Mucosa of descending colon (tissue), 3 donors: ENCODE measurements around the gene CASKIN1. TPM values are rescaled to one million over a fixed set of nuclear protein-coding genes. Genes with fewer than 3 reads are reported as not detected.

Experiments
- ATAC-seq: fragments of 200-7000 bp; cut with Tn5 transposase; one replicate; pipeline ENCODE4 v1.9.1; 2020; ENCODE audit warnings: mild to moderate bottlenecking, moderate library complexity
- DNase-seq, 3 donors: peaks; one replicate each; pipeline ENCODE4 v3.0.0-alpha.2; 2020
- H3K36me3 ChIP-seq: fragments of 200-600 bp; one replicate; pipeline ENCODE4 v1.8.0; 2021; ENCODE audit warnings: low read depth, mild to moderate bottlenecking
- H3K4me1 ChIP-seq: fragments of 200-600 bp; one replicate; pipeline ENCODE4 v1.8.0; 2021; ENCODE audit warnings: low read depth, mild to moderate bottlenecking
- H3K4me3 ChIP-seq: fragments of 200-600 bp; one replicate; pipeline ENCODE4 v1.8.0; 2021; ENCODE audit warnings: mild to moderate bottlenecking
- H3K9me3 ChIP-seq: fragments of 200-600 bp; one replicate; pipeline ENCODE4 v1.8.0; 2021; ENCODE audit warnings: mild to moderate bottlenecking
- intact Hi-C, 2 donors: fragments of 100-400 bp; cut with DNase I in 1 of 2; cut with micrococcal nuclease in 1 of 2; formaldehyde crosslinking; loops; one replicate each; pipeline versions ENCODE4 v1.11.0 to v1.11.1; 2022; cut with DNase I, micrococcal nuclease
- total RNA-seq, 3 donors: library from RNA; stranded (reverse); fragmentation: NEBNext Ultra II Directional in 2 of 3; extraction: Animal tissue kit (Norgen Biotek cat#: 25700) in 2 of 3; gene quantifications; one replicate each; pipeline versions ENCODE4 v1.2.1 to v1.2.4, GENCODE V29; 2021 to 2023
- TF ChIP-seq, protein P1 (sequence below): fragments of 200-600 bp; IDR thresholded peaks from one replicate; pipeline ENCODE4 v1.8.0; 2022; ENCODE audit warnings: antibody characterized with exemption, mild to moderate bottlenecking
- donor health status: DM: no; HTN: no; CAD: no; lungs with moderate emphysema.
- donor health status: DM: no; HTN: no; CAD: no.
- donor health status: DM: no; HTN: yes; CAD: no.

The CASKIN1 gene
- total RNA-seq, 3 donors from 2014 or later, result 0.06 to 1.5 (median 1.0) TPM

DNA sequence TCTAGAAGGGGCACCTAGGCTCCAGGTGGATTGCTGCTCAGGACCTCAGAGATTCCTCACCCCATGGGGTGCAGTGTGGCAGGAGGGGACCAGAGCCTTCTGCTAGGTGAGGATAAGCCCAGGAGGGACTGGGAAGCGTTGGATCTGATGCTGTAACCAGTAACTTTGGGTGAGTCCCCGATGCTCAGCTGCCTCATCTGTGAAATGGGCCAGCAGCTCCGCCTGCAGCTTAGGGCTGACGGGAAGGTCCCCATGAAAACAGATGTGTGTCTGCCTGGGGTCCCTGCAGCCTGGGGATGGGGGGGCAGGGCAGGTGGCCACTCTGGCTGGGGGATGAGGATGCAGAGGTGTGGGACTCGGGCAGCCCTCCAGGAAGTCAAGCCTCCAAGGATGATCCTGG lies 2.7 kb upstream of the CASKIN1 start:
- Histone ChIP-seq H3K36me3 (no peaks in the 10 kb centered on the region), H3K4me1 (peaks cover 14% of the 10 kb centered on the region), H3K4me3 (no peak overlapping the region), H3K9me3 (no peaks in the 10 kb centered on the region)
- ATAC-seq (no peak), DNase-seq (no peak)
- TF ChIP-seq, protein P1, sequence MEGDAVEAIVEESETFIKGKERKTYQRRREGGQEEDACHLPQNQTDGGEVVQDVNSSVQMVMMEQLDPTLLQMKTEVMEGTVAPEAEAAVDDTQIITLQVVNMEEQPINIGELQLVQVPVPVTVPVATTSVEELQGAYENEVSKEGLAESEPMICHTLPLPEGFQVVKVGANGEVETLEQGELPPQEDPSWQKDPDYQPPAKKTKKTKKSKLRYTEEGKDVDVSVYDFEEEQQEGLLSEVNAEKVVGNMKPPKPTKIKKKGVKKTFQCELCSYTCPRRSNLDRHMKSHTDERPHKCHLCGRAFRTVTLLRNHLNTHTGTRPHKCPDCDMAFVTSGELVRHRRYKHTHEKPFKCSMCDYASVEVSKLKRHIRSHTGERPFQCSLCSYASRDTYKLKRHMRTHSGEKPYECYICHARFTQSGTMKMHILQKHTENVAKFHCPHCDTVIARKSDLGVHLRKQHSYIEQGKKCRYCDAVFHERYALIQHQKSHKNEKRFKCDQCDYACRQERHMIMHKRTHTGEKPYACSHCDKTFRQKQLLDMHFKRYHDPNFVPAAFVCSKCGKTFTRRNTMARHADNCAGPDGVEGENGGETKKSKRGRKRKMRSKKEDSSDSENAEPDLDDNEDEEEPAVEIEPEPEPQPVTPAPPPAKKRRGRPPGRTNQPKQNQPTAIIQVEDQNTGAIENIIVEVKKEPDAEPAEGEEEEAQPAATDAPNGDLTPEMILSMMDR, result no peak
- intact Hi-C loops, result no loop called here

DNA sequence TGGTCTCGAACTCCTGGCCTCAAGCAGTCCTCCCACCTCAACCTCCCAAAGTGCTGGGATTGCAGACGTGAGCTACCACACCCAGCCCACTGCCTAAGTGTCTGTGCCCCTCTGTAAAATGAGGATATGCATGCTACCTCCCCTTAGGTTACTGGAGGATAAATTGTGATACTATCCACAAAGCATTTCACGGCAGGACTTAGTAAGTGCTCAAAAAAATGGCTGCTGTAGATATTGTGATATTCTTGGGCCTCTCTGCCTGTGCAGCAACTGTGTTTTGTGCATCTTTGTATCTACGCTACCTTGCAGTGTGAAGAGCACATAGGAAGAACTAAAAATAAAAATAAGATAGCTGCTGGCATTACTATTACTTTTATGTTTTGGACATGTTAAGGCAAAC lies 1.9 kb upstream of the CASKIN1 start:
- Histone ChIP-seq H3K9me3 (no peaks in the 10 kb centered on the region), H3K36me3 (no peaks in the 10 kb centered on the region), H3K4me3 (no peak overlapping the region), H3K4me1 (peaks cover 14% of the 10 kb centered on the region)
- no peak for ATAC-seq
- DNase-seq, result no peak
- TF ChIP-seq, protein P1, result no peak
- intact Hi-C loops, result no loop called here

DNA sequence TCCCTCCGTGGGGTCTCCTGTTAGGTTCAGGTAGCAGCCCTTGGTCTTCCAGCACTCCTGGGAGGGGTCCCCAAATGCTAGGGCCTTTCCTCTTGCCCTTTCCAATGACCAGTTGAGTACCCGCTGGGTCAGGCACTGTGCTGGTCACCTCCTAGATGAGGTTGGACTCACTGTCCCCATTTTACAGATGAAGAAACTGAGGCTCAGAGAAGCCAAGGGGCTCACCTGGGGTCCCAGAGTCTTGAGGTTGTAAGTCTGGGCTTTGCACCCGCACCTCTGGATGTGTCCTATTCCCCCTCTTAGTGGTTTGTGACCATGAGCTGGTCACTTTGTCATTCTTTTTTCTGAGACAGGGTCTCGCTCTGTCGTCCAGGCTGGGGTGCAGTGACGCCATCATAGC lies 1.4 kb upstream of the CASKIN1 start:
- intact Hi-C loops, result no loop called here
- DNase-seq (no peak), ATAC-seq (no peak)
- H3K4me1 ChIP-seq, result peaks cover 14% of the 10 kb centered on the region
- H3K4me3 ChIP-seq, result no peak overlapping the region
- TF ChIP-seq, protein P1, result no peak
- H3K36me3 ChIP-seq, result no peaks in the 10 kb centered on the region
- H3K9me3 ChIP-seq, result no peaks in the 10 kb centered on the region

DNA sequence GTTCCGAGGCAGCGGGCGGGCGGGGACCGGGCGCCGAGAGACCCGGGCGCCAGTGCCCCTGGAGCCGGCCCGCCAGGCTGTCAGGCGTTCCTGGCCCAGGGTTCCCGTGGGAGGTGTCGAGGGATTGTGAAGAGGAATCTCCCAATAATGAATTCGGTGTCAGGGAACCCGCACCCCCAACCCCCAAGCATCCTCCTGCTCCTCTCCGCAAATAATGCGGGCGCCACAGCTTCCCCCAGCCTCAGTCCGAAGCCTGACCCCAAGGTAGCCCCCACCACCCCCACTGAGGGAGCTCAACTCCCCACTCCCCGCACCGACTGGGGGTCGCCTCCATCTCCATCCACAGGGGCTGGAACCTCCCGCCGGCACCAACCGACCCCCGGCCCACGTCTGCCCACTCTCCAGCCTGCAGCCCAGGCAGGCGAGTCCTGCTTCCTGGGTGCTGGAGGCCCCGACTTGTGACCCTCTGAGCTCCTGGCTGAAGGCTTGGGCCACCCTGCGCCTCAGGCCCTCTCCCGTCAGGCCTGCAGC lies 641 bp upstream of the CASKIN1 start:
- no peak overlapping the region for H3K4me3 ChIP-seq
- H3K36me3 ChIP-seq, result no peaks in the 10 kb centered on the region
- no peaks in the 10 kb centered on the region for H3K9me3 ChIP-seq
- intact Hi-C loops, result no loop called here
- H3K4me1 ChIP-seq, result peaks cover 14% of the 10 kb centered on the region
- TF ChIP-seq, protein P1, result no peak
- ATAC-seq, result no peak
- no peak for DNase-seq

DNA sequence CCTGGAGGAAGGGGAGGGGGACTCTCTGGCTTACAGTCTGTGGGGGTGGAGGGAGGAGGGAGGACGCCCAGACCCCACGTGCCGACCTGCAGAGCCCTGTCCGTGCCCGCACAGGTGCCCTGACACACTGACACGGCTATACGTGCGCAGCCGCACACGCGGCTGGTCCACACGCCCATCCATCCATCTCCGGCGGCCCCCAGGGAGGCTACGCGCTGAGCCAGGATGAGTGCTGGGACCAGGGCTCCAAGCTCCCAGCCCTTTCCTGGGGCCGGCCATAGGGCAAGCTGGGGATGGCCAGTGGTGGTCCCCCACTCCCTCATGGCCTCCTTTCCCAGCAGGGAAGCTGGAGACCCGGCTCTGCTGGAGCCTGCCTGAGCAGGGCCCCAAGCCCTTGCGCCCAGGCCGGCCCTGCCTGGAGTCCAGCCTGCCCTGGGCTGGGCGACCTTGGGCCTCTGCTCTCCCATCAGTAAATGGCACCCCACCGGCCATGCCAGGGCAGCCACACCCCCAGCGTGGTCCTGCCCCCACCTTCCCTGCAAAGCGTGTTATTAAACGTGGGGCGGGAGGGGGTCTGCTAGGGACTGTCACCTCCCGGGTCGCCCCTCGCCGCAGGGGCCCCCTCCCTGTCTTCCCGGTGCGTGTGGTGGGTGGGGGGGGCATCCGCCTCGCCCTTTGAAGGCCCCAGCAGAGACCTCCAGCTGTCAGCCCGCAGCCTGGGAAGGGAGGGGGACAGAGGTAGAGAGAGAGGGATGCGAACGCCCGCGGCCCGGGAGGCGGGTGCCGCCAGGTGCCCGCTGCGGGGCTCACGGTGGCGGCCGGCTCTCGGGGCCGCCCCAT lies 863 bp downstream of the CASKIN1 start:
- ATAC-seq (peak; percentile 35), DNase-seq (no peak)
- peaks cover 14% of the 10 kb centered on the region for H3K4me1 ChIP-seq
- TF ChIP-seq, protein P1, result no peak
- intact Hi-C loops, result no loop called here
- H3K36me3 ChIP-seq, result no peaks in the 10 kb centered on the region
- no peak overlapping the region for H3K4me3 ChIP-seq
- H3K9me3 ChIP-seq, result no peaks in the 10 kb centered on the region
